Ishikawa (cell line): ENCODE data around the gene NSUN6.

Experiments used
- CREB1 ChIP-seq: IDR thresholded peaks from 2 replicates; pipeline ENCODE4 v1.6.1; 2012; ENCODE audit warnings: low read depth
- EGR1 ChIP-seq: IDR thresholded peaks from 2 replicates; pipeline ENCODE4 v1.6.1; 2012
- EP300 ChIP-seq: IDR thresholded peaks from 2 replicates; pipeline ENCODE4 v1.6.1; 2012; ENCODE audit warnings: borderline replicate concordance
- MAX ChIP-seq: IDR thresholded peaks from 2 replicates; pipeline ENCODE4 v1.6.1; 2012
- RAD21 ChIP-seq: IDR thresholded peaks from 2 replicates; pipeline ENCODE4 v1.6.1; 2012; ENCODE audit warnings: low read depth
- TCF12 ChIP-seq: IDR thresholded peaks from 2 replicates; pipeline ENCODE4 v1.6.1; 2012; ENCODE audit warnings: low read depth
- USF1 ChIP-seq: IDR thresholded peaks from 2 replicates; pipeline ENCODE4 v1.6.1; 2012
- ZBTB7A ChIP-seq: IDR thresholded peaks from 2 replicates; pipeline ENCODE4 v1.6.1; 2012; ENCODE audit warnings: low read depth

- TF ChIP-seq MAX: no peak
- TF ChIP-seq ZBTB7A: no peak
- TF ChIP-seq EP300: no peak
- no peak for TF ChIP-seq RAD21
- TF ChIP-seq TCF12: no peak
- no peak for TF ChIP-seq EGR1
- TF ChIP-seq USF1: no peak
- no peak for TF ChIP-seq CREB1
Observed at GRCh38 chr10:18500576-18500975, 150.8 kb downstream of the NSUN6 start.
